ENCODE results near the gene RNF214.

DNA sequence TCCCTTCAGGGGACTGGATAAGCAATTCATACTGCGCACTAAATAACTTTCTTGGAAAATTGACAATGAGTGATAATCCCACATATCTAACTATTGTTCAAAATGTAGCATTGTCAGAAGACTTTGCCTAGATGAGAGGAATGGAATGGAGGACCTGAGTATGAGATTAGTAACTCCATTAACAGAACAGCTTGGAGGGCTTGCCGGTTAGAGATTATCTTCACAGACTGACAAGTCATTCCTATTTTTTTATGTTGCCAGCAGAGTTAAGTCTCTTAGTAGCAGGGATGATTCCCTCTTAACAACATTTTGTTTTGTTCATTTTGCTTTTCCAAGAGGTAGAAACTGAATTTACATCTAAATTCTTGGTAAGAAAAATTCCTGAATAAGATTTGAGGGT lies 51.6 kb downstream of the RNF214 start:
- TF ChIP-seq, protein P1, sequence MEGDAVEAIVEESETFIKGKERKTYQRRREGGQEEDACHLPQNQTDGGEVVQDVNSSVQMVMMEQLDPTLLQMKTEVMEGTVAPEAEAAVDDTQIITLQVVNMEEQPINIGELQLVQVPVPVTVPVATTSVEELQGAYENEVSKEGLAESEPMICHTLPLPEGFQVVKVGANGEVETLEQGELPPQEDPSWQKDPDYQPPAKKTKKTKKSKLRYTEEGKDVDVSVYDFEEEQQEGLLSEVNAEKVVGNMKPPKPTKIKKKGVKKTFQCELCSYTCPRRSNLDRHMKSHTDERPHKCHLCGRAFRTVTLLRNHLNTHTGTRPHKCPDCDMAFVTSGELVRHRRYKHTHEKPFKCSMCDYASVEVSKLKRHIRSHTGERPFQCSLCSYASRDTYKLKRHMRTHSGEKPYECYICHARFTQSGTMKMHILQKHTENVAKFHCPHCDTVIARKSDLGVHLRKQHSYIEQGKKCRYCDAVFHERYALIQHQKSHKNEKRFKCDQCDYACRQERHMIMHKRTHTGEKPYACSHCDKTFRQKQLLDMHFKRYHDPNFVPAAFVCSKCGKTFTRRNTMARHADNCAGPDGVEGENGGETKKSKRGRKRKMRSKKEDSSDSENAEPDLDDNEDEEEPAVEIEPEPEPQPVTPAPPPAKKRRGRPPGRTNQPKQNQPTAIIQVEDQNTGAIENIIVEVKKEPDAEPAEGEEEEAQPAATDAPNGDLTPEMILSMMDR (IDR thresholded peaks at IDR 0.05): no peak
- TF ChIP-seq POLR2A (IDR thresholded peaks at IDR 0.05): no peak

Data from stomach (tissue), 4 donors.